ENCODE measurements around the gene TIMP2. TPM values are rescaled to one million over a fixed set of nuclear protein-coding genes. Genes with fewer than 3 reads are reported as not detected.

The TIMP2 gene
- total RNA-seq, 1 experiment from 2014 or later, result 62.4 TPM

DNA sequence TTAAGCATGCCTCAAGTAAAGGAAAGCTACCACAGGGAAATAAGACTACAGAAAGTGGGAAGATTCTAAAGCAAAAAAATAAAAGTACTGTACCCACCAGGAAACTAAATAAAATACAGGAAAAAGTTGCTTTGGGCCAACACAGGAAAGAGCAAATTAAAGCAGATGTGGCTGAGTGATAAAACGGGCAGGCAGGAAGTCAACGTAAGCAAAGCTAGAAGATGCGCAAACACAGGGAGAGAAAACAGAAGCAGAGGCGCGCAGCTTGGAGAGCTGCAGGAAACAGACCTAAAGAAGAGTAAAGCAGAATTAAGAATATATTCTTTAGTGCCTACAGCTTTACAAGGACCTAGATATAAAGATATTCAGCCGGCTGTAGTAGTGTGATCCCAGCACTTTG, 106.3 kb downstream of the TIMP2 start:
- BruUV-seq (replicated peaks), result no TSS peak
- no peaks in the 10 kb centered on the region for H3K9me3 ChIP-seq (ENCODE audit: control insufficient read depth, insufficient read depth, low read depth, low read length)
- peaks cover 20% of the 10 kb centered on the region for H3K36me3 ChIP-seq (ENCODE audit: control insufficient read depth, insufficient read depth, low read length)
- H3K4me3 ChIP-seq (ENCODE audit: low read depth in 2 of 2, low read length in 2 of 2), result no peak overlapping the region
- no peak for ATAC-seq
- intact Hi-C loops (cut with micrococcal nuclease; ENCODE audit: unreplicated experiment) (no loop called here), in situ Hi-C loops (cut with HindIII; ENCODE audit: low pct_unique_long_range_greater_than_20kb, low sequenced_read_pairs) (no loop called here)
- no peak for DNase-seq (ENCODE audit: low read depth, low spot score)
- ChIA-PET POLR2A (interaction anchor here (0.7 kb wide), 1 partner anchor 235 kb away, joined by 4 read pairs; no protein-coding TSS in a partner anchor), CTCF (no interaction called here)
- H3K27me3 ChIP-seq (ENCODE audit: control insufficient read depth, insufficient read depth, low read length), result no peaks in the 10 kb centered on the region
- no peak for TF ChIP-seq SIN3A (IDR thresholded peaks at IDR 0.05; ENCODE audit: borderline replicate concordance, insufficient read depth, low read depth, low read length)
- no peak for TF ChIP-seq TCF7L2 (IDR thresholded peaks at IDR 0.05; ENCODE audit: low read depth, low read length)
- TF ChIP-seq, protein P1, sequence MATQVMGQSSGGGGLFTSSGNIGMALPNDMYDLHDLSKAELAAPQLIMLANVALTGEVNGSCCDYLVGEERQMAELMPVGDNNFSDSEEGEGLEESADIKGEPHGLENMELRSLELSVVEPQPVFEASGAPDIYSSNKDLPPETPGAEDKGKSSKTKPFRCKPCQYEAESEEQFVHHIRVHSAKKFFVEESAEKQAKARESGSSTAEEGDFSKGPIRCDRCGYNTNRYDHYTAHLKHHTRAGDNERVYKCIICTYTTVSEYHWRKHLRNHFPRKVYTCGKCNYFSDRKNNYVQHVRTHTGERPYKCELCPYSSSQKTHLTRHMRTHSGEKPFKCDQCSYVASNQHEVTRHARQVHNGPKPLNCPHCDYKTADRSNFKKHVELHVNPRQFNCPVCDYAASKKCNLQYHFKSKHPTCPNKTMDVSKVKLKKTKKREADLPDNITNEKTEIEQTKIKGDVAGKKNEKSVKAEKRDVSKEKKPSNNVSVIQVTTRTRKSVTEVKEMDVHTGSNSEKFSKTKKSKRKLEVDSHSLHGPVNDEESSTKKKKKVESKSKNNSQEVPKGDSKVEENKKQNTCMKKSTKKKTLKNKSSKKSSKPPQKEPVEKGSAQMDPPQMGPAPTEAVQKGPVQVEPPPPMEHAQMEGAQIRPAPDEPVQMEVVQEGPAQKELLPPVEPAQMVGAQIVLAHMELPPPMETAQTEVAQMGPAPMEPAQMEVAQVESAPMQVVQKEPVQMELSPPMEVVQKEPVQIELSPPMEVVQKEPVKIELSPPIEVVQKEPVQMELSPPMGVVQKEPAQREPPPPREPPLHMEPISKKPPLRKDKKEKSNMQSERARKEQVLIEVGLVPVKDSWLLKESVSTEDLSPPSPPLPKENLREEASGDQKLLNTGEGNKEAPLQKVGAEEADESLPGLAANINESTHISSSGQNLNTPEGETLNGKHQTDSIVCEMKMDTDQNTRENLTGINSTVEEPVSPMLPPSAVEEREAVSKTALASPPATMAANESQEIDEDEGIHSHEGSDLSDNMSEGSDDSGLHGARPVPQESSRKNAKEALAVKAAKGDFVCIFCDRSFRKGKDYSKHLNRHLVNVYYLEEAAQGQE (IDR thresholded peaks at IDR 0.05; ENCODE audit: insufficient read depth in 1 of 2, low read depth in 2 of 2, low read length in 1 of 2), result no peak
- TF ChIP-seq, protein P2, sequence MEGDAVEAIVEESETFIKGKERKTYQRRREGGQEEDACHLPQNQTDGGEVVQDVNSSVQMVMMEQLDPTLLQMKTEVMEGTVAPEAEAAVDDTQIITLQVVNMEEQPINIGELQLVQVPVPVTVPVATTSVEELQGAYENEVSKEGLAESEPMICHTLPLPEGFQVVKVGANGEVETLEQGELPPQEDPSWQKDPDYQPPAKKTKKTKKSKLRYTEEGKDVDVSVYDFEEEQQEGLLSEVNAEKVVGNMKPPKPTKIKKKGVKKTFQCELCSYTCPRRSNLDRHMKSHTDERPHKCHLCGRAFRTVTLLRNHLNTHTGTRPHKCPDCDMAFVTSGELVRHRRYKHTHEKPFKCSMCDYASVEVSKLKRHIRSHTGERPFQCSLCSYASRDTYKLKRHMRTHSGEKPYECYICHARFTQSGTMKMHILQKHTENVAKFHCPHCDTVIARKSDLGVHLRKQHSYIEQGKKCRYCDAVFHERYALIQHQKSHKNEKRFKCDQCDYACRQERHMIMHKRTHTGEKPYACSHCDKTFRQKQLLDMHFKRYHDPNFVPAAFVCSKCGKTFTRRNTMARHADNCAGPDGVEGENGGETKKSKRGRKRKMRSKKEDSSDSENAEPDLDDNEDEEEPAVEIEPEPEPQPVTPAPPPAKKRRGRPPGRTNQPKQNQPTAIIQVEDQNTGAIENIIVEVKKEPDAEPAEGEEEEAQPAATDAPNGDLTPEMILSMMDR (IDR thresholded peaks at IDR 0.05), result no peak
- no peak for TF ChIP-seq POLR2AphosphoS5 (IDR thresholded peaks at IDR 0.05; ENCODE audit: low read depth, low read length)
- H3K4me1 ChIP-seq (ENCODE audit: control insufficient read depth, insufficient read depth, low read length), result no peaks in the 10 kb centered on the region
- no peak overlapping the region for H3K27ac ChIP-seq (ENCODE audit: low read length)

GRCh38 chr17:78818152-78818846, 106.9 kb downstream of the TIMP2 start:
- CTCF ChIA-PET, result no interaction called here
- H3K4me3 ChIP-seq (ENCODE audit: low read depth in 2 of 2, low read length in 2 of 2), result no peak overlapping the region
- no peak overlapping the region for H3K27ac ChIP-seq (ENCODE audit: low read length)
- BruUV-seq (replicated peaks), result no TSS peak
- H3K9me3 ChIP-seq (ENCODE audit: control insufficient read depth, insufficient read depth, low read depth, low read length), result no peaks in the 10 kb centered on the region
- no peak for DNase-seq (ENCODE audit: low read depth, low spot score)
- no peaks in the 10 kb centered on the region for H3K27me3 ChIP-seq (ENCODE audit: control insufficient read depth, insufficient read depth, low read length)
- in situ Hi-C loops (cut with HindIII; ENCODE audit: low pct_unique_long_range_greater_than_20kb, low sequenced_read_pairs) (no loop called here), intact Hi-C loops (cut with micrococcal nuclease; ENCODE audit: unreplicated experiment) (no loop called here)
- POLR2A ChIA-PET, result interaction anchor here (0.7 kb wide), 1 partner anchor 234 kb away, joined by 4 read pairs; no protein-coding TSS in a partner anchor
- H3K36me3 ChIP-seq (ENCODE audit: control insufficient read depth, insufficient read depth, low read length), result peaks cover 25% of the 10 kb centered on the region
- ATAC-seq, result no peak
- TF ChIP-seq TCF7L2 (IDR thresholded peaks at IDR 0.05; ENCODE audit: low read depth, low read length) (no peak), SIN3A (IDR thresholded peaks at IDR 0.05; ENCODE audit: borderline replicate concordance, insufficient read depth, low read depth, low read length) (no peak)
- TF ChIP-seq, protein P1 (IDR thresholded peaks at IDR 0.05; ENCODE audit: insufficient read depth in 1 of 2, low read depth in 2 of 2, low read length in 1 of 2), result no peak
- no peaks in the 10 kb centered on the region for H3K4me1 ChIP-seq (ENCODE audit: control insufficient read depth, insufficient read depth, low read length)
